Pericardium fibroblast (primary cell): Measurements from ENCODE around the gene WDR82. TPM values are rescaled to one million over a fixed set of nuclear protein-coding genes. Genes with fewer than 3 reads are reported as not detected.

Source experiments
- total RNA-seq: library from RNA; depleted of rRNA; stranded (reverse); fragments of >200 nt; gene quantifications from 2 replicates; pipeline ENCODE4 v1.2.3, GENCODE V29; 2015

Gene WDR82, protein sequence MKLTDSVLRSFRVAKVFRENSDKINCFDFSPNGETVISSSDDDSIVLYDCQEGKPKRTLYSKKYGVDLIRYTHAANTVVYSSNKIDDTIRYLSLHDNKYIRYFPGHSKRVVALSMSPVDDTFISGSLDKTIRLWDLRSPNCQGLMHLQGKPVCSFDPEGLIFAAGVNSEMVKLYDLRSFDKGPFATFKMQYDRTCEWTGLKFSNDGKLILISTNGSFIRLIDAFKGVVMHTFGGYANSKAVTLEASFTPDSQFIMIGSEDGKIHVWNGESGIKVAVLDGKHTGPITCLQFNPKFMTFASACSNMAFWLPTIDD
- total RNA-seq = 53.6 and 58.0 TPM in 2 replicates

GRCh38 chr3:52278510-52279069 lies at the start of gene WDR82:
Gene WDR82 (minus strand): TSS chr3:52278649. CDS start chr3:52278361, 288 bp downstream.

DNA sequence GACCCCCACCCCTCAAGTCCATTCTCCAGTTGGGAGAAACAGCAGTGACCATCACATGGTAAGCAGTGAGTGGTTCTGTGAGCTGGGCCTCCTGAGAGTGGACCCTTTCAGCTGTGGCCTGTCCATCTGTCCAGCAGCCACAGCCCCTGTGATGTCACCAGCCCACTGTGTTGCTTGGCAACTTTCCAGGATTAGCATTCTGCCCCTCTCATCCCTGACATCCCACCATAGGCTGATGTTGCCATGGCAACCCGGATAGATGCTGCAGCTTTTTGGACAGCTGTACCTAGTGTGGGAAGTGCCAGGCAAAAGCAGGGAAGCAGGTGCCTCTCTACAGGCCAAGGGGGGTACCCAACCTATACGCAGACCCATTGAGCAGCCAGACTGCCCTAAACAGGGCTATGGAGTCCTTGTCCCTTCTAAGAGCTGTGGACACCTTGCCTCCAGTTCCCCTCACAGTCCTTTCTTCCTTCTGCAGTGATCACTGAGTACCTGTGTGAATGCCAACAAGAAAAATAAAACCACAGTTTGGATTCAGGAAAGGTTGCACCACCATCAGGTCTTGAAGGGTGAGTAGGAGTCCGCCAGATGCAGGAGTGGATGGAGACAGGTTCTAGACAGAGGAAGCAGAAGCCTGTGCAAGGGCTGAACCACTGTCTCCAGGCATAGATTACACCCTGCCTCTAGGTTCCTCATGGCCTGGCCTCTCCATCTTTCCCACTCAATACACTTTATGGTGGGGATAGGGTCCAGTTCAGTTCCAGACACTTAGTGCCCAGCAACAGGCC lies 37.7 kb upstream of the WDR82 start, which contains the start of gene DNAH1:
Gene DNAH1, plus strand, starts transcription at position 343 of the 788 bp plus-strand sequence. CDS start 6,124 bp downstream, outside the sequence.

GRCh38 chr3:52245322-52246263 lies 32.9 kb downstream of the WDR82 start, which contains the start of gene PPM1M:
Gene PPM1M (plus strand): TSS chr3:52245759. CDS start chr3:52245825, 66 bp downstream.

DNA sequence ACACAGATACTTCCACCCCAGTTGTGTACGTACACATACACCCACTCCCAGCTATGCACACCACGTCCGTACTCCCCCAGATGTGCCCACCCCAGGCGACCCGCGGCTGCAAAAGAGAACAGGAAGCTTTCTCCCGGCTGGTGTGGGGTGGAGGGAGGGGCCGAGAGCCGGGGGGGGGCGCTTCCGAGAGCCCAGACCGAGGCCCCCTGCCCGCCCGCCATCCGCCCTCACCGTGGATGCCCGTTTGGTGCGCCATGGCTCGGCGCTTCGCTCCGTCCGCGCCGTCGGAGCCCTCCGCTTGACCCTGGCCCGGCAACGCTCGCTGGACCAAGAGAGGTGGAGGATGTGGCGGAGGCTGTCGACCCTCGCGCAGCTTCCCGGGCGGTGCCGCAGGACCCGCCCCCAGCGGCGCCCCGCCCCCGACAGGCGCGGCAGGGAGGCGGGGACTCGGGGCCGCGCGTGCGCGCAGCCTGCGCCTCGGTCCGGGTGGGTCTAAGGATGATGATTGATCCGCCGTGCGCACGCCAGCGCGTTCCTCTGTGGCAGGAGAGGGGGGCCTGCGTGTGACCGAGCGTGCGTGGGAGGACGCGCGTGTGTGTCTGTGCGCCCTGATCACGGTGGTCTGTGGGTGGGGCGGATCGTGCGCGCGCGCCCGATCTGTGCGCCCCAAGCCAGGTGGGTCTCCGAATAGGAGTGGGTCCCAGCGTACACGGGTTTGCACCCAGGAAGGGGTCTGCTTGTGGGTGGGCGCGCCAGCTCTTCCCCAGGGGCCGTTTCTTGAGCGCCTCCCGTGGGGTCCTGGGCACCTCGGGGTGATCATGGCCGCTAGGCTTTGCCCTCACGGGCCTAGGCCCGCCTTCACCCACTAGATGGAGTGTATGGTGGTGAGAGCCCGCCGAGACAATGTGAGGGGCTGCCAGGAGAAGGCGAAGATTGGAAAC lies 39.4 kb downstream of the WDR82 start, which contains the start of gene TWF2:
Gene TWF2, minus strand, starts transcription at position 398 of the 941 bp plus-strand sequence. Its CDS starts 142 bp downstream, at position 256.

DNA sequence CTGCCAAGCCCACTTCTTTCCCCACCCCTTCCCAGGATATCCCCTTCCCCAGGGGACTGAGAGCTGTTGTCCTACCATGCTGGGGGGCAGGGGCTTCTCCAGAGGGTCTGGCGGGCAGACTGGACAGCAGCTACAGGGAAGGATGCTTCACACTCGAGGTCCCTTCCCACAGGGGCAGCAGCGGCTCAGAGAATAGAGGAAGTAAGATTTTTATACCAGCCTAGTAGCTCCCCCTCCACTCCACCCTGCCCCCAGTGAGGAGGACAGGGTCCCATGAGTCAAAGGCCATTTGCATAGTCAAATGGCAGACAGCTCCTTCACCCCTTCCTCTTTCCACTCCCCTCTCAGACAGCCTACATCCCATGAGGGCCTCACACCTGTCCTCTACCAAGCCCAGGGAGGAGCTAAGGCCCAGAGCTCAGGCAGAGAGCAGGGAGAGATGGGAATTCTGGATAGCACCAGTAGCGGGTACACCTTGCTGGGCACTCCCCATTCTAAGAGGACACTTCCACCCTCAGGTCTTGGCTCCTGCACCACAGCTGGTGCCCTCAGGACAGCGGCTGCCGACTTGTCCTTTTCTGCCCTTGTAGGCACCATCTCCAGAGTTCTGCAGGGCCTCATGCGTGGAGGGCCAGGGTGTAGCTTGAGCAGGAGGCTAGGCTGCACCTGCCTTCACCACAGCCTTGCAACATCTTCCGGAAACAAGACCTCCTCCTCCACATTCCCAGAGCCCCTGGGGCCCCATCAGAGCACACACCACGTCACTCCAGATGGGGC lies 52.8 kb downstream of the WDR82 start, which contains the start of gene TLR9:
Gene TLR9, minus strand, starts transcription at position 194 of the 777 bp plus-strand sequence. Its CDS starts 116 bp downstream, at position 78.

Other genes with a start within 250 kb of the WDR82 start
- gene DUSP7, start 222.1 kb downstream of the WDR82 start, total RNA-seq = 7.3 and 10.6 TPM in 2 replicates
- gene POC1A, start 124.2 kb downstream of the WDR82 start, total RNA-seq = 1.2 and 2.2 TPM in 2 replicates
- gene ALAS1, start 80.5 kb downstream of the WDR82 start, total RNA-seq = 24.8 and 26.4 TPM in 2 replicates
- under 0.01 TPM in 1 of 2 replicates, not detected in the other for gene TLR9, start 53.0 kb downstream of the WDR82 start, total RNA-seq
- 124 and 138 TPM in 2 replicates for gene TWF2, start 39.5 kb downstream of the WDR82 start, total RNA-seq
- 16.3 and 24.9 TPM in 2 replicates for gene PPM1M, start 32.9 kb downstream of the WDR82 start, total RNA-seq
- 5.6 and 11.1 TPM in 2 replicates for gene GLYCTK, start 9.2 kb upstream of the WDR82 start, total RNA-seq
- 1.2 and 5.0 TPM in 2 replicates for gene DNAH1, start 37.7 kb upstream of the WDR82 start, total RNA-seq
- 44.8 and 57.6 TPM in 2 replicates for gene BAP1, start 131.4 kb upstream of the WDR82 start, total RNA-seq
- gene PHF7, start 132.0 kb upstream of the WDR82 start, total RNA-seq = 1.5 and 5.3 TPM in 2 replicates
- 1.0 TPM in 1 of 2 replicates, not detected in the other for gene SEMA3G, start 166.5 kb upstream of the WDR82 start, total RNA-seq
- gene TNNC1, start 175.4 kb upstream of the WDR82 start, total RNA-seq = 1.2 and 30.3 TPM in 2 replicates
- 43.8 and 45.9 TPM in 2 replicates for gene NISCH, start 177.0 kb upstream of the WDR82 start, total RNA-seq
- 0.47 and 1.4 TPM in 2 replicates for gene STAB1, start 216.7 kb upstream of the WDR82 start, total RNA-seq